Hypothalamus (tissue), 51 donors: ENCODE results near the gene S100A7.
"Not testable (repeated sequence)": the region's sequence is repeated elsewhere in the genome, so short reads cannot be mapped to it uniquely, and the experiment has no call there.

ENCODE experiments used
- DNase-seq, 51 donors: peaks; one replicate each; lab custom pipeline; 2025; lab: John Stamatoyannopoulos, UW

S100A7 gene

DNA sequence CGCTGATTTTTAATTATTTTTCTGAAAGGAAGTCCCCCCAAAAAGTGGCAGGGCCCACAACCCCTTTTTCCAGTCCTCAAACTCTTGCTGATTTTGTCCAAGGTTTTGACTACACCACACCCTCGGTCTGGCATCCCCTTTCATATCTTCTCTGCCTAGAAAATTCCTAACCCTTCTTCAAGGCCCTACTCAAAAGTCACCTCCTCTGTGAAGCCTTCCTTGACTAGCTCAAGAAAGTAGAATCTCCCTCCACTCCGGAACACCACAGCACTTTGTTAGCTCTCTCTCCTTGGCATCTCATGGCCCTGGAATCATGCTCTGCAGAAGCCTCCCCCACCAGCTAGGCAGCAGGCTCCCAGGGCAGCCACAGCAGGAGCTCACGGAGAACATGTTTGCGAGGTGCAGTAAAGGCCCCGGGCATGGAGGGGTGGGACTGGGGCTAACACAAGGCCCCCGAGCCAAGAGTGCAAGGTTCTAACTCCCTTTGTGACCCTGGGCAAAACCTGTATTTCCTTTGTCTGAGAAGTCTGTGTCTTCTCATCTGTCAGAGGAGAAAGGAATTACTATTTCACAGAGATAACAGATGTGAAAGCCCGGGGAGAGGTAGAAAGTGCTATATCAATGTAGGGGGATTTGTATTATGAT, 17.7 kb upstream of the S100A7 start:
- no peak for DNase-seq

DNA sequence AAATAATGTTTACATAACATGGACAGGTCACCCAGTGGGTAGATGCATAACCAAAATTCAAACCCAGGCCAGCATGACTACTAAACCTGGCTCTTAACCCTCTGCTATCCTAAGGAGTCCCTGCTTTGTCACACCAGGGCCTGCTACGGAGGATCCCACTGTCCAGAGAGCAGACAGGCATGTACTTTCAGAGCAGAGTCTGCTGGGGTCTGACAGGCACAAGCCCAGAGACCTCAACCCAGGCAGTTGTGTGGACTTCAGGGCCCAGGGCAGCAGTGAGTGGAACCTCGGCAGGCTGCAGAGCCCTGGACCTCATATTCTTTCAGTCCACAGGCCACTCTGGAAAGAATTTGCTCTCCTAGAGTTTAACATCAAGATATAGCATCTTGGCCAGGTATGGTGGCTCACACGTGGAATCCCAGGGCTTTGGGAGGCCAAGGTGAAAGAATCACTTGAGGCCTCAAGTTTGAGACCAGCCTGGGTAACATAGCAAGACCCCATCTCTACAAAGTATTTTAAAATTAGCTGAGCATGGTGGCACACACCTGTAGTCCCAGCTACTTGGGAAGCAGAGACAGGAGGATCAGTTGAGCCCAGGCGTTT, 16.1 kb upstream of the S100A7 start:
- DNase-seq: no peak

DNA sequence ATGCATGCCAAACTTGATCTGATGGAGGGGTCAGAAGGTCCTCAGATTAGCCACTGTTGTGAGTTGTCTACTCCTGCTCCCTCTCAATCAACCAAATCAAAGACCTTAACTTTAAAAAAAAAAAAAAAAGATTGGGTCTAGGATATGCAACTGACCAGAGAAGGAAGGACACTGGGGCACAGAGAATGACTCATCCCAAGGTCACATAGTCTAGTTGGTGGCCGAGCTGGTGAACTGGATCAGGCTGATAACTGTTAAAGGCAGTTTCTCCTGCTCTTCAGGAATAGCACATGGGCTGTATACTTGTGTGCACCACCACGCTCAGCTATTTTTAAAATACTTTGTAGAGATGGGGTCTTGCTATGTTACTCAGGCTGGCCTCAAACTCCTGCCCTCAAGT, 14.8 kb upstream of the S100A7 start:
- no peak for DNase-seq

DNA sequence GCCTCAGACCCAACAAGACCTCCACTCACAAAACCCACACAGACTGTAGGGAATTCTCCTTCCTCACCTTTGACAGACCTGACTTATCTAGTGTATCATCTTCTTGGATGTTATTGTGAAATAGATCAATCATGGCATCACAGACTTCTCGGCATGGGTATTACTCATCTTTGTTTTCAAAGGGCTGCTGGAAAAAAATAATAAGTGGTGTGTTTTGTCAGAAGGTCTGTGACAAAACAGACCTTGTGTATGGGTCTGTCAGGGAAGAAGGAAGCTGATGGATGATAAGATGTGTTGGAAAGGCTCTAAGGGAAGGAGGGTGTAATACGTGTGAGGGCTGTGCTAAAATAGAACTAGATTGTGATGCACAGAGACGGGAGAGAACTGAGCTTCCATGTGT, 13.9 kb upstream of the S100A7 start:
- DNase-seq: no peak

DNA sequence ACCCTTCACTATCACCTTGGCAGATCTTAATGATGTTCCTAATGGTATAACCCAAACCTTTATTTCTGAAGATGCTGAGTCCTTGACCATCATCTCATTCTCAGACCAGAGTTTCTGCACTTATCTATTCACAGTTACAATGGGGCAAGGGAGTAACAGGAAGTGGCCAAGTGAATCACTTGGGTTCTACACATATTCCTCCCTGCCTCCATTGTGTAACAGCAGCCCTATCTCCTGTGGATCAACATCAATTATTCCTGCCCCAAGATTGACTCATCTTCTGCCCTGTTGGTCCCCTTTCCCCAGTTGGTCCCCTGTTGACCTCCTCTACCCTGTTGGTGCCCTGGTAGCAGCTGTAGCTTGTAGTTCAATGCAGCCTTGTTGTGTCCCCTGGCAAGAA, 10.3 kb upstream of the S100A7 start:
- no peak for DNase-seq

DNA sequence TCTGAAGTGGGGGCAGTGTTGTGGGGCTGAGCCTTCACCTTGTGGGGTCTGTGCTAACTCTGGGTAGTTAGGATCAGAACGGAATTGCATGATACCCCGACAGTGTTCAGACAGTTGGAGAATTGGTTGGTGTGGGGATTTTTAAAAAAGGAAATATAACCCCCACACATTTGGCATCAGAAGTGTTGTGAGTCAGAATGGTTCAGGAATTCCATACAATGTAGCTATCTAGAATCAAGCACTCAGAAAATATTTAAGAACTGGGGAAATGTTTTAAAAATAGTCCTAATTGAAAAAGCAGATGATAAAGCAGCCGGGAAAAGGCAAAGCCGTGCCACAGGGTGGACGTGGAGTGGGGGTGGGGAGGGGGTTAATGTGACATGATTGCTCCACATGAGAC, 6.5 kb upstream of the S100A7 start:
- DNase-seq: no peak

DNA sequence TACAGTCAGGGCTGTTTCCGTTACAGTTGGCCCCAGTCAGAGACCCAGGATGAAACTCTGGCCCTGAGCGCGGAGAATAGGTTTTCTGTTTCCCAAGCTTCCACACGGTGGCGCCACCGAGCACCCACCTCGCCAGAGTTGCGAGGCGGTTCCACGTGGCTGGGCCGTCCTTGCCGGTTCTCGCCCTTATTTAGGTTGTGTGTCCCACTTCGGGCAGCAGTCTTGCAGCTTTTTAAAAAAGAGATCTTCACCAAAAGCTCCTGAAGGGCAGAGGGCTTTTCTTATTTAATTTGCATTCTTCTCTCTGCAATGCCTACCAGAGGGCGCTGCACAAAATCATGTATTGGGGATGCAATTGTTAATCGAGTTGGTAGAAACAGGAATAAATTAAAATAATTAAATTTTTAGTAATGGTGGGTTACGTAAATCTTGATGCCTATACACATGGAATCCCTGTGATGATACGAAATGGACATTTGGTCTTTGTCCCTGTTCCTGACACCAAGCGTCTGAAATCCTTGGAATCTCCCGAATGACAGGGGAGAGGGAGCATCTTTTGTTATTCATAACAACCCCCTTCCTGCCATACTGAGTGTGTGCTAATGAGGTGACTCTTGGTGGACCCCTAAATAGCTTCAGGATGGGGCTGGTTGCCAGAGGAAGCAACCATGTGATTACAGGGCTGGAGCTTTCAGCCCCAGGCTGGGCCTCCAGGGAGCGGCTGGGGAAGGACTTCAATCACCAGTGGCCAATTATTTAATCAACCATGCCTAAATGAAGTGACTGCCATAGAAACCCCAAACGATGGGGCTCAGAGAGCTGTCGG, 5.6 kb upstream of the S100A7 start:
- DNase-seq: peak in 9 of 51 donors; percentile 0 to 34 (median 7)

DNA sequence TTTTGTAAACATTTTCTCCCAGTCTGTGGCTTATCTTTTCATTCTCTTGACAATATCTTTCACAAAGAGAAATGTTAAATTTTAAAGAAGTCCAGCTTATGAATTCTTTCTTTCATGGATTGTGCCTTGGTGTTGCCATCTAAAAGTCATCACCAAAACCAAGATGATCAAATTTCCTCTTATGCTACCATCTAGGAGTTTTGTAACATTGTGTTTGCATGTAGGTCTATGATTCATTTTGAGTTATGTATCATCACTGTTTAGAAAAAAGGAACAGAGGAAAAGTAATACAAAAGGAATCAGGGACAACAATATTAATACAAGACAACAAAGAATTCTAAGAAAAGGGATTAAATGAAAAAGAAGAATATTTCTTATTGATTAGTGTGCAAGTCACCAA, 2.3 kb upstream of the S100A7 start:
- DNase-seq: not testable (repeated sequence)

DNA sequence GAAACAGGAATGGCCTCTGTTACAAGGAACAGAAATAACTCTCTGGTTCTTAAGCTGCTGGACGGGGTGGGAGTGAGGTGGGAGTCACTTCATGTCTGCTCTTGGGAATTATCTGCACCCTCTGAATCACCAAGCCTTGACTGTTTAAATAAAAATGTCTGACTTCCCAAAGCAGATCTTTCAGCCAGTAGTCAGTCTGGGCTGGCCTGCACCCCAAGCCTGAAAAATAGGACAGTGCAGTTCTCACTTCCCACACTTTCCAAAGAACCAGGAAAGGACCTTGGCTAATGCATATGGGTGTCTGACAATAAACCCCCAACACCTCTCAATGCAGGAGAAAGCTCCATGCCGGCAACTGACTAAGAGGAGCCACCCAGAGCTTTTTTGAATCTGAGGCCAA, 796 bp downstream of the S100A7 start:
- DNase-seq: no peak

DNA sequence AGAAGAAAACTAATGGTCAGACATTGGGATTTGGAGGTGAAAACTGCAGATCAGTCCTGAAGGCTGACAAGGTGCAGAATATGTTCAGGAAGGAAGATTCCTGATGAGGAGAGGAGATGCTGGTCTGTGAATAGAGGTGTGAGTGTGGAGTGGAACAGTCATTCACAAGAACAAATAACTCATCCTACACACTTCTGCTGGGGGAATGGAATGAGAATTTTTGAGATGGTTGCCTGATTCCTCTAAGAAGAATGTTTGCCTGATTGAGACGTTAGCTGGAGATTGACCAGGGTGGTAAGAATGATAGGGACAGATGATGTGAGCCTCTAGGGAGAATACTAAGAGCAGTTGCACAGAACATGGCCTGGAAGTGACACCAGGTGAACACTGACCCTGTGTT, 4.1 kb downstream of the S100A7 start:
- no peak for DNase-seq

DNA sequence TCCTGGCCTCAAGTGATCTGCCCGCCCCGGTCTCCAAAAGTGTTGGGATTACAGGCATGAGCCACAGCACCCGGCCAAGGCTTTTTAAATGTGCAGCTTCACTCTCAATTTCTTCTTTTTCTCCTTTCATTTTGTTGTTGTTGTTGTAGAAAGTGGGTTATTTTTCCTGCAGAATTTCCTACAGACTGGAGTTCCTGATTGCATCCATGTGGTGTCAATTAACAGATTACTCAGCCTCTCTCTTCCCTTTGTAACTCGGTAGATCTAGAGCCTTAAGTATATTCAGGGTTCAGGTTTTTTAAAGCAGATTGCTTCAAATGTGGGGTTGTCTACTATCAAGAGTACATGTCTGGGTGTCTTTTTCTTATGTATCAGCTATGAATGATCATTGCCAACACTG, 11.6 kb downstream of the S100A7 start:
- DNase-seq: not testable (repeated sequence)

DNA sequence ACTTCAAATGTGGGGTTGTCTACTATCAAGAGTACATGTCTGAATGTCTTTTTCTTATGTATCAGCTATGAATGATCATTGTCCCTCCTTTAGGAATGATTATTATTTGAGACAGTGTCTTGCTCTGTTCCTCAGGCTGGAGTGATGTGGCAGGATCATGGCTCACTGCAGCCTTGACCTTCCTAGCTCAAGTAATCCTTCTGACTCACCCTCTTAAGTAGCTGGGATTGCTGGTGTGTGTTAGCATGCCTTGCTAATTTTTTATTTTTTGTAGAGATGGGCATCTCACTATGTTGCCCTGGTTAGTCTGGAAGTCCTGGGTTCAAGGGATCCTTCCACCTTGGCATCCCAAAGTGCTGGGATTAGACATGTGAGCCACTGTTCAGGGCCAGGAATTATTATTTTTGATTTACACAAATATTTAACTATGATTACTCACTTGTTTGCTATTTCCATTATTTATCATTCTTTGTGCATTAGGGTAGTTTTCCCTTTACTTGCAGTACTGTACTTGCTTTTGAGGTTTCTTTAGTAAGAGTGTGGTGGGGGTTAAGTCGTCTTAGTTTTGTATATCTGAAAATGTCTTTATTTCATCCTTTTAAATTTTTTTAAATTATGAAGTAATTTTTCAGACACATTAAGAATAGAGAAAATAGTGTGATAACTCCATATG, 12.8 kb downstream of the S100A7 start:
- DNase-seq: no peak

DNA sequence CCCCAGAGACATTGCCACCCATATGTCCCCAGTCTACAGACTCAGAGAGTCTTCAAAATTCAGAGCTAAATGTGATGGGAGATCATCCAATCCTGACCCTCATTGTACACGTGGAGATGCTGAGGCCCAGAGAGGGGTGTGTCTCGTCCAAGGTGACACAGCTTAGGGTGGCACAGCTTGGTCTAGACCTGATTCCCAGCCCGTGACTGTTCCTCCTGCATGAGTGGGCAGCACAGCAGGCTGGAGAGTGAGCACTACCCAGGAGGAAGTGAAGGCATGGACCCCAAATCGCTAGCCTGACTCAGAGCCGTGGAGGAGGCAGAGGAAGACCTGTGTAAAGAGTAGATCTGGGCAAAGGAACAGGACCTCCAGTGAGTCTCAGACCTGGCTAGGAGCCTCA, 16.4 kb downstream of the S100A7 start:
- no peak for DNase-seq

DNA sequence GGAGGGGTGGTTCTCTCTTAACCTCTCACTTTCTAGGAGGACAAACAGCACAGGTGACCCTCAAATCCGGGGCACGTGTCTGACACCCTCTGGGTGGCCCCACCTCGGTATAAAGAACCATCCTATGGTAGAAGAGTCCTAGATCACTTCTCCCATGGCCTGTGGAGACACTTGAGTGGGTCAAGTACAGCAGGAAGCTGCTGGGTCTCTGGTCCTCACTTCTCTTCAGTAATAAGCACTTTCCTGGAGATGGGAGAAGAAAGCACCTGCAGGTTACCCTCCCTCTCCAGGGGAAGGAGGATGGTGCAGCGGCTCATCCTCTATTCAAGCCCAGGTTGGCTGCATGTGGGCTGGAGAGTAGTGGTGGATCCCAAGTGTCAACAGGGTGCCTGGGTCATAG, 17.0 kb downstream of the S100A7 start:
- DNase-seq: no peak

DNA sequence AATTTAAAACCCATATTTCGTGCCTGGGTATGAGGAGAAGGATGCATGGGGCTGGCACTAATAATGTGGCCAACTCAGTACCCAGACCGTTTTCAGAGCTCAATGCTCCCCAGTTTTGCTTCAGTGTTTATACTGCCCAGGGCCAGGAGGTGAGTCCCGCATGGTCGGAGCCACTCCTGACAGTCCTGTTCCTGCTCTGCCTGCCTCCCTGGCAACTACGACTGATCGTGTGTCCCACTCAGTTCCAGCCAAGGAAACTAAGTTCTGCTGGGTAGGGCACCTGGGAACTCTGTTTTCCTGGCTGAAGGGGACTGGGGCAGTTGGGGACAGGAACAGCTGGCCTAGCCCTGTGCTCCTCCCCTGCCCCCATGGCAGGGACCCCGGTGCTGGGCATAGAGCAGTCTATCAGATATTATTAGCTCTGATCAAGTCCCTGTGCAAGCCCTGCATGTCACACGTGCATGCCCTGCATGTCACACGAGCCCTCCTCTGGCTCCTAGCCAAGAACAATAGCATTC, 19.2 kb downstream of the S100A7 start:
- DNase-seq: no peak

DNA sequence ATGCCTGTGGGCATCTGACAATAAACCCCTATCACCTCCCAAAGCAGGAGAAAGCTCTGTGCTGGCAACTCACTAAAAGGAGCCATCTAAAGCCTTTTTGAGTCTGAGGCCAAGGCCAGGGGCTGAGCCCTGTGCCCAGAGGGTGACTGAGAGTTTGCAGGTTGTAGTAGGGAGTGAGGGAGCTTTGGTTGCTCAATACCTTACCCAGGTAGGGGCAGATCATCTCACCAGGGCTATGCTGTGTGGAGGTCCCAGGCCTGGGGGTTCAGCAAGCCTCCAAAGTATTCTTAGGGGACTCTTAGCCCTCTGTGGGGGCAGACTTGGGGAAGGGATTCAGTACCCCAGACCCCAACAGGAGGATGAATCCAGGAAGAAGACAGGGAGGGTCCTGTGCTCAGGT, 21.2 kb downstream of the S100A7 start:
- no peak for DNase-seq

DNA sequence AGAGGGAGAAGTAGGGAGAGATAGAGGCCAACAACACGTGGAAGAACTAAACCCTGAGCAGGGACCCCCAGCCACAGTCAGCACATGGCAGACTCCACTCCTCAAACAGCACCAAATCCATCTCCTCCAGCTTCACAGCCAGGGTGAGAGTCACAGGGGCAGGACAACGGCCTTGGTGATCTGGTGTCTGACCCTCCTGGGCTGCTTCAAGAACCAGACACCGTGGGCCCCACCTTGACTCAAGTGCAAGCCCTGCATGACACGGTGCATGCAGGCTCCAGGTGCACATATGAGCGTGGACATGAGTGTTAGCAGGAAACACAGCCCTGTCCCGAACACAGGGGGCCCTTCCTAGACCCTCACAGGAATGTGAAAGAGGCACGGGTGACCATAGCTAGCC, 21.9 kb downstream of the S100A7 start:
- DNase-seq: no peak

DNA sequence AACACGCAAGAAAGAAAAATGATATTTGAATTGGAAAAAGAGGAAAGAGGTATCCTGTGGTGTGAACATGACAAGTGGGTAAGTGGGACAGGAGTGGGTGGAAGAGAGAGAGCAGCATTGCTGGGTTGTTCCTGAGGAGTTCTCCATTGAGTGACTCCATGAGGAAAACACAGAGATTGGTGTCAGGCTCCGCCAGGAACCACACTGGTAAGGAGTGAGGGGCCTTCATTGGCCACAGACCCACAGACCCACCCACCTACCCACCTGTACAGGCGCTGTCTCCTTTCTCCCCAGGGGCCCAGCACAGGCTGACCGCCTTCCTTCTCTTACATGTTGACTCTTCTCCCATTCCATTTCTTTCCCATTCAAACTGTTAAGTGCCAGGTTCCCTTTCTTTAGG, 23.2 kb downstream of the S100A7 start:
- no peak for DNase-seq

DNA sequence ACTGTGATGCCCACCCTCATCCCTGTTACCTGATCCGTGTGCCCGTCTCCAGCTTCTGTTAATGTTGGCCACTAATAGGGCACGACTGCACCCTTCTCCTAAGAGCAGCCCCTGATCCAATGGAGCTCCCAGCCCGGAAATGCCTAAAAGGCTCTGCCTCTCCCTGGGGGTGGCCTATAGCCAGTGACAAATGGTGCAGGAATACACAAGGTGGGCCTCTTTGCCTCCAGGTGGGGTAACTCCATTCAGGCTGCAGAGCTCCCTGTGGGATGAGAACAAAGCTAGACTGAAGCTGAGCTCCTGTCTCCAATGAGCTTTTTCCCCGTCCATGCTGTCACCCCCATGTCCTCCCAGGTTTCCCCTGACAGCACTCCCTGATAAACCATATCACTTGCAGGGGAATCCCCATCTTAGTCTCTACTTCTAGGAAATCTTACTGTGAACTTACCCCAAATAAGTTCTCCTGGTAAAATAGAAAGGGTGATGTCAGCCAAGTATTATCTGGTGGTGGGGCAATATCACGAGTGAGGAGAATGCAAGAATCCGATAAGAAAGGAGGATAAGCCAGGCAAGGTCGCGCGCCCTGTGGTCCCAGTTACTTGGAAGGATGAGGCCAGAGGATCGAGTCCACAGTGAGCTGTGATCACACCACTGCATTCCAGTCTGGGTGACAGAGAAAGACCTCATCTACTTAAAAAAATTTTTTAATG, 25.6 kb downstream of the S100A7 start:
- no peak for DNase-seq

DNA sequence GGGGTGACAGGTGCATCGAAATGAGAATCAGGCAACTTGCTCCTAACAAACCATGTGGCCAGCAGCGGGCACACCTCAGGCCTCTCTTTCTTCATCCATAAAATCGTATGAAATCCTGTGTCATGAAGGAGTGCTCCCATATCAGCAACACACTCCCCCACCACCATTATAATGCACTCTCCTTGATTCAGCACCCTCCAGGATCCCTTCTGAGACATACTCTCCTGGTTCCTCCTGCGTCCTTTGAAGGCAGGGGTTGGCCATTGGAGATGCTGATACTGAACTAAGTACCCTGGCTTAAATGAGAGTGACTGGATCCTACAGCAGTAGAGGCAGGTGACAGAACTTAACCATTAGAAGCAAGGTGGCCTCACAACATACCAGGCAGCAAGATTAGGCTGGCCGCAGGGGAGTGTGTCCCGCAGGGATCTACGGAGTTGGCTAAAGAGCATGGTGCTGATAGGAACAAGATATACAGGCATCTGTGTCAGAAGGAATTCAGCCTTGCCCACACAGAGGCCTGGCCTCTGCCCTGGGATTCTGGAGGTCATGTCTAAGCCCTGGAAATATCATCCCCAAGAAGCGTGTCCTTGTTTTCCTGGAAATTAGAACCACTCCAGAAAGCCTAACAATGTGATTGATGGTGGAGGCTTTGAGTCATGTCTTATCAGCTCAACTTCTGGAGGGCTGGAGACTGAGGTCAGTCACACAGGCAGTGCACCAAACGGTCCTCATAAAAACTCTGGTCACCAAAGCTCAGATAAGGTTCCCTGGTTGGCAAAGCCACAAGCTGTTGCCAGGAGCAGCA, 27.4 kb downstream of the S100A7 start:
- DNase-seq: no peak
